ENCODE data around the gene CHST13.

CHST13 gene

GRCh38 chr3:126494204-126494969, 29.6 kb upstream of the CHST13 start:
- Mint-ChIP-seq H3K36me3 (no peaks in the 10 kb centered on the region), H3K4me1 (peaks cover 28% of the 10 kb centered on the region), H3K27me3 (no peaks in the 10 kb centered on the region), H3K9me3 (no peaks in the 10 kb centered on the region), H3K4me3 (no peak overlapping the region), H3K27ac (peak overlapping the region; percentile 82)
- DNase-seq, result no peak
- CTCF ChIA-PET, result no interaction called here

GRCh38 chr3:126494970-126495230, 29.1 kb upstream of the CHST13 start:
- CTCF ChIA-PET, result no interaction called here
- H3K27ac Mint-ChIP-seq, result no peak overlapping the region
- H3K9me3 Mint-ChIP-seq, result no peaks in the 10 kb centered on the region
- H3K4me3 Mint-ChIP-seq, result no peak overlapping the region
- H3K27me3 Mint-ChIP-seq, result no peaks in the 10 kb centered on the region
- peaks cover 28% of the 10 kb centered on the region for H3K4me1 Mint-ChIP-seq
- no peaks in the 10 kb centered on the region for H3K36me3 Mint-ChIP-seq
- DNase-seq, result no peak

- Mint-ChIP-seq H3K4me1 (peaks cover 28% of the 10 kb centered on the region), H3K4me3 (no peak overlapping the region), H3K9me3 (no peaks in the 10 kb centered on the region), H3K27me3 (no peaks in the 10 kb centered on the region), H3K27ac (no peak overlapping the region), H3K36me3 (no peaks in the 10 kb centered on the region)
- CTCF ChIA-PET, result interaction anchor here (2.2 kb wide), 1 partner anchor 9 kb away, joined by 6 read pairs; no protein-coding TSS in a partner anchor
- DNase-seq, result no peak
Measured at GRCh38 chr3:126495786-126496185, 28.2 kb upstream of the CHST13 start.

GRCh38 chr3:126496894-126497850, 26.8 kb upstream of the CHST13 start:
- peak; percentile 43 for DNase-seq
- Mint-ChIP-seq H3K9me3 (no peaks in the 10 kb centered on the region), H3K27ac (peak overlapping the region; percentile 89), H3K4me3 (no peak overlapping the region), H3K27me3 (no peaks in the 10 kb centered on the region), H3K4me1 (peaks cover 28% of the 10 kb centered on the region), H3K36me3 (no peaks in the 10 kb centered on the region)
- CTCF ChIA-PET, result interaction anchor here (2.2 kb wide), 1 partner anchor 10 kb away, joined by 6 read pairs; no protein-coding TSS in a partner anchor

GRCh38 chr3:126497956-126498355, 26.0 kb upstream of the CHST13 start:
- peaks cover 28% of the 10 kb centered on the region for H3K4me1 Mint-ChIP-seq
- DNase-seq, result no peak
- CTCF ChIA-PET, result interaction anchor here (2.2 kb wide), 1 partner anchor 11 kb away, joined by 6 read pairs; no protein-coding TSS in a partner anchor
- no peaks in the 10 kb centered on the region for H3K9me3 Mint-ChIP-seq
- no peak overlapping the region for H3K27ac Mint-ChIP-seq
- no peak overlapping the region for H3K4me3 Mint-ChIP-seq
- H3K36me3 Mint-ChIP-seq, result no peaks in the 10 kb centered on the region
- H3K27me3 Mint-ChIP-seq, result no peaks in the 10 kb centered on the region

- H3K27ac Mint-ChIP-seq, result peak overlapping the region; percentile 77
- H3K27me3 Mint-ChIP-seq, result no peaks in the 10 kb centered on the region
- peaks cover 24% of the 10 kb centered on the region for H3K4me1 Mint-ChIP-seq
- no peaks in the 10 kb centered on the region for H3K9me3 Mint-ChIP-seq
- no peak overlapping the region for H3K4me3 Mint-ChIP-seq
- no peak for DNase-seq
- no peaks in the 10 kb centered on the region for H3K36me3 Mint-ChIP-seq
- CTCF ChIA-PET, result interaction anchor here (0.9 to 1.5 kb wide), 2 partner anchors 21 to 25 kb away, joined by 3 to 6 read pairs; partner anchors contain the start of gene CHST13
Measured at GRCh38 chr3:126498461-126498860, 25.5 kb upstream of the CHST13 start.

GRCh38 chr3:126498929-126499328, 25.0 kb upstream of the CHST13 start:
- peaks cover 21% of the 10 kb centered on the region for H3K4me1 Mint-ChIP-seq
- no peaks in the 10 kb centered on the region for H3K9me3 Mint-ChIP-seq
- no peaks in the 10 kb centered on the region for H3K36me3 Mint-ChIP-seq
- CTCF ChIA-PET, result interaction anchor here (0.9 to 1.5 kb wide), 2 partner anchors 20 to 25 kb away, joined by 3 to 6 read pairs; partner anchors contain the start of gene CHST13
- H3K27ac Mint-ChIP-seq, result peak overlapping the region; percentile 77
- H3K4me3 Mint-ChIP-seq, result no peak overlapping the region
- peak; percentile 30 for DNase-seq
- H3K27me3 Mint-ChIP-seq, result no peaks in the 10 kb centered on the region

- H3K27ac Mint-ChIP-seq, result no peak overlapping the region
- CTCF ChIA-PET, result interaction anchor here (1.5 kb wide), 1 partner anchor 20 kb away, joined by 3 read pairs; no protein-coding TSS in a partner anchor
- no peaks in the 10 kb centered on the region for H3K27me3 Mint-ChIP-seq
- peaks cover 16% of the 10 kb centered on the region for H3K4me1 Mint-ChIP-seq
- H3K9me3 Mint-ChIP-seq, result no peaks in the 10 kb centered on the region
- no peak overlapping the region for H3K4me3 Mint-ChIP-seq
- no peaks in the 10 kb centered on the region for H3K36me3 Mint-ChIP-seq
- no peak for DNase-seq
Measured at GRCh38 chr3:126499401-126499800, 24.6 kb upstream of the CHST13 start.

GRCh38 chr3:126500016-126500415, 23.9 kb upstream of the CHST13 start:
- no peak overlapping the region for H3K27ac Mint-ChIP-seq
- no peaks in the 10 kb centered on the region for H3K9me3 Mint-ChIP-seq
- H3K4me1 Mint-ChIP-seq, result peaks cover 13% of the 10 kb centered on the region
- H3K4me3 Mint-ChIP-seq, result no peak overlapping the region
- CTCF ChIA-PET, result interaction anchor here (1.5 kb wide), 1 partner anchor 19 kb away, joined by 3 read pairs; no protein-coding TSS in a partner anchor
- DNase-seq, result no peak
- H3K36me3 Mint-ChIP-seq, result no peaks in the 10 kb centered on the region
- H3K27me3 Mint-ChIP-seq, result no peaks in the 10 kb centered on the region

- no peak overlapping the region for H3K4me3 Mint-ChIP-seq
- H3K9me3 Mint-ChIP-seq, result no peaks in the 10 kb centered on the region
- CTCF ChIA-PET, result no interaction called here
- H3K27ac Mint-ChIP-seq, result no peak overlapping the region
- DNase-seq, result no peak
- peaks cover 11% of the 10 kb centered on the region for H3K4me1 Mint-ChIP-seq
- no peaks in the 10 kb centered on the region for H3K27me3 Mint-ChIP-seq
- H3K36me3 Mint-ChIP-seq, result no peaks in the 10 kb centered on the region
Measured at GRCh38 chr3:126501054-126501453, 22.9 kb upstream of the CHST13 start.

- Mint-ChIP-seq H3K27me3 (no peaks in the 10 kb centered on the region), H3K27ac (no peak overlapping the region), H3K4me1 (peaks cover 9% of the 10 kb centered on the region), H3K4me3 (no peak overlapping the region), H3K36me3 (no peaks in the 10 kb centered on the region), H3K9me3 (no peaks in the 10 kb centered on the region)
- no peak for DNase-seq
- CTCF ChIA-PET, result no interaction called here
Measured at GRCh38 chr3:126501736-126502135, 22.2 kb upstream of the CHST13 start.

- DNase-seq, result no peak
- H3K36me3 Mint-ChIP-seq, result no peaks in the 10 kb centered on the region
- no peaks in the 10 kb centered on the region for H3K27me3 Mint-ChIP-seq
- peaks cover 4% of the 10 kb centered on the region for H3K4me1 Mint-ChIP-seq
- H3K4me3 Mint-ChIP-seq, result no peak overlapping the region
- CTCF ChIA-PET, result no interaction called here
- H3K9me3 Mint-ChIP-seq, result no peaks in the 10 kb centered on the region
- H3K27ac Mint-ChIP-seq, result no peak overlapping the region
Measured at GRCh38 chr3:126502656-126503055, 21.3 kb upstream of the CHST13 start.

- Mint-ChIP-seq H3K4me3 (no peak overlapping the region), H3K4me1 (peaks cover 2% of the 10 kb centered on the region), H3K27me3 (no peaks in the 10 kb centered on the region), H3K27ac (no peak overlapping the region), H3K9me3 (no peaks in the 10 kb centered on the region), H3K36me3 (no peaks in the 10 kb centered on the region)
- no peak for DNase-seq
- CTCF ChIA-PET, result no interaction called here
Measured at GRCh38 chr3:126503701-126504100, 20.3 kb upstream of the CHST13 start.

GRCh38 chr3:126507886-126508285, 16.1 kb upstream of the CHST13 start:
- no peak overlapping the region for H3K27ac Mint-ChIP-seq
- no peak for DNase-seq
- no peaks in the 10 kb centered on the region for H3K9me3 Mint-ChIP-seq
- H3K4me1 Mint-ChIP-seq, result no peaks in the 10 kb centered on the region
- no peaks in the 10 kb centered on the region for H3K36me3 Mint-ChIP-seq
- H3K4me3 Mint-ChIP-seq, result no peak overlapping the region
- CTCF ChIA-PET, result no interaction called here
- no peaks in the 10 kb centered on the region for H3K27me3 Mint-ChIP-seq
